H9 (cell line): ENCODE results near the gene USP34. TPM values are rescaled to one million over a fixed set of nuclear protein-coding genes. Genes with fewer than 3 reads are reported as not detected.

ENCODE experiments used
- DNase-seq: peaks from one replicate; pipeline ENCODE4 v3.0.0-alpha.2; 2017
- H2AFZ ChIP-seq: one replicate; pipeline ENCODE4 v1.6.1; 2013; ENCODE audit warnings: mild to moderate bottlenecking, low read length, control low read depth, moderate library complexity
- H2AK5ac ChIP-seq: 2 replicates; pipeline ENCODE4 v1.6.1; 2013; ENCODE audit warnings: low read length, control low read depth, mixed read lengths; ENCODE audit not compliant: insufficient read length
- H2BK120ac ChIP-seq: one replicate; pipeline ENCODE4 v1.6.1; 2013; ENCODE audit warnings: low read depth, mild to moderate bottlenecking, low read length, control low read depth, inconsistent platforms; ENCODE audit not compliant: poor library complexity, severe bottlenecking
- H2BK12ac ChIP-seq: 2 replicates; pipeline ENCODE4 v1.6.1; 2013; ENCODE audit warnings: low read length, control low read depth, mixed read lengths, low read depth; ENCODE audit not compliant: insufficient read length
- H2BK15ac ChIP-seq: 2 replicates; pipeline ENCODE4 v1.6.1; 2013; ENCODE audit warnings: low read depth, low read length, control low read depth
- H2BK20ac ChIP-seq: one replicate; pipeline ENCODE4 v1.6.1; 2013; ENCODE audit warnings: low read depth, mild to moderate bottlenecking, low read length, control low read depth, inconsistent platforms; ENCODE audit not compliant: poor library complexity, severe bottlenecking
- H2BK5ac ChIP-seq: 2 replicates; pipeline ENCODE4 v1.6.1; 2013; ENCODE audit warnings: low read length, control low read depth, mixed read lengths; ENCODE audit not compliant: insufficient read length
- H3K14ac ChIP-seq: 2 replicates; pipeline ENCODE4 v1.6.1; 2013; ENCODE audit warnings: low read length, control low read depth; ENCODE audit not compliant: insufficient read depth
- H3K18ac ChIP-seq: 2 replicates; pipeline ENCODE4 v1.6.1; 2013; ENCODE audit warnings: low read depth, mild to moderate bottlenecking, mixed read lengths, low read length, control low read depth; ENCODE audit not compliant: insufficient read length
- H3K23ac ChIP-seq: 2 replicates; pipeline ENCODE4 v1.6.1; 2013; ENCODE audit warnings: low read length, control low read depth, mixed read lengths, low read depth; ENCODE audit not compliant: insufficient read length
- H3K23me2 ChIP-seq: 2 replicates; pipeline ENCODE4 v1.6.1; 2013; ENCODE audit warnings: low read depth, mild to moderate bottlenecking, mixed read lengths, low read length, control low read depth; ENCODE audit not compliant: insufficient read length, poor library complexity, severe bottlenecking
- H3K27ac ChIP-seq: 2 replicates; pipeline ENCODE4 v1.5.1; 2013; ENCODE audit warnings: low read length, control low read depth, mixed read lengths, low read depth; ENCODE audit not compliant: insufficient read length
- H3K27me3 ChIP-seq: 2 replicates; pipeline ENCODE4 v1.6.1; 2013; ENCODE audit warnings: low read length, control low read depth, inconsistent platforms; ENCODE audit not compliant: insufficient read depth
- H3K4ac ChIP-seq: 2 replicates; pipeline ENCODE4 v1.6.1; 2013; ENCODE audit warnings: low read depth, mild to moderate bottlenecking, control low read depth, inconsistent platforms, low read length, moderate library complexity
- H3K4me1 ChIP-seq: 2 replicates; pipeline ENCODE4 v1.6.1; 2013; ENCODE audit warnings: low read length, control low read depth, inconsistent platforms; ENCODE audit not compliant: insufficient read depth
- H3K4me2 ChIP-seq: 2 replicates; pipeline ENCODE4 v1.6.1; 2013; ENCODE audit warnings: low read length, control low read depth, mixed read lengths; ENCODE audit not compliant: insufficient read length, insufficient read depth
- H3K56ac ChIP-seq: 2 replicates; pipeline ENCODE4 v1.6.1; 2013; ENCODE audit warnings: low read depth, mild to moderate bottlenecking, mixed read lengths, low read length, control low read depth; ENCODE audit not compliant: insufficient read length
- H3K79me1 ChIP-seq: 2 replicates; pipeline ENCODE4 v1.6.1; 2013; ENCODE audit warnings: low read depth, mild to moderate bottlenecking, moderate library complexity, low read length, control low read depth, inconsistent platforms; ENCODE audit not compliant: insufficient read depth, poor library complexity, severe bottlenecking
- H3K79me2 ChIP-seq: 2 replicates; pipeline ENCODE4 v1.6.1; 2013; ENCODE audit warnings: low read length, control low read depth, inconsistent platforms; ENCODE audit not compliant: insufficient read depth
- H3K9ac ChIP-seq: 2 replicates; pipeline ENCODE4 v1.6.1; 2013; ENCODE audit warnings: low read length, control low read depth, mixed read lengths; ENCODE audit not compliant: insufficient read length; ENCODE audit errors: extremely low read depth
- H3K9me3 ChIP-seq: one replicate; pipeline ENCODE4 v1.6.1; 2013; ENCODE audit warnings: low read depth, low read length, inconsistent platforms; ENCODE audit not compliant: control insufficient read depth
- H3T11ph ChIP-seq: one replicate; pipeline ENCODE4 v1.6.1; 2013; ENCODE audit warnings: mild to moderate bottlenecking, low read length, control low read depth, inconsistent platforms
- H4K20me1 ChIP-seq: one replicate; pipeline ENCODE4 v1.6.1; 2013; ENCODE audit not compliant: control insufficient read depth, insufficient read length, insufficient read depth
- H4K5ac ChIP-seq: 2 replicates; pipeline ENCODE4 v1.6.1; 2013; ENCODE audit warnings: low read depth, mild to moderate bottlenecking, mixed read lengths, low read length, control low read depth; ENCODE audit not compliant: insufficient read length
- H4K8ac ChIP-seq: replicated peaks from 2 replicates; pipeline ENCODE4 v1.6.1; 2013; ENCODE audit warnings: low read length, control low read depth, mixed read lengths, low read depth; ENCODE audit not compliant: insufficient read length
- H4K91ac ChIP-seq: 2 replicates; pipeline ENCODE4 v1.6.1; 2013; ENCODE audit warnings: low read depth, mild to moderate bottlenecking, moderate library complexity, mixed read lengths, low read length, control low read depth; ENCODE audit not compliant: insufficient read length
- H3K27ac Mint-ChIP-seq, 3 experiments: 2 replicates in 2 of 3; 3 replicates in 1 of 3; pipeline ENCODE4 v1.8.0; 2020 to 2021; ENCODE audit warnings: mixed read lengths in 3 of 3, mild to moderate bottlenecking in 1 of 3, moderate library complexity in 1 of 3
- H3K27me3 Mint-ChIP-seq: 2 replicates; pipeline ENCODE4 v1.8.0; 2021; ENCODE audit warnings: low read depth, mild to moderate bottlenecking, moderate library complexity, mixed read lengths
- H3K36me3 Mint-ChIP-seq, 3 experiments: 2 replicates in 2 of 3; 3 replicates in 1 of 3; pipeline ENCODE4 v1.8.0; 2020 to 2021; ENCODE audit warnings: low read depth in 3 of 3, mixed read lengths in 3 of 3; ENCODE audit not compliant: insufficient read depth in 1 of 3
- H3K4me1 Mint-ChIP-seq, 2 experiments: 2 replicates each; pipeline ENCODE4 v1.8.0; 2020; ENCODE audit warnings: mixed read lengths in 2 of 2
- H3K4me3 Mint-ChIP-seq, 2 experiments: 2 replicates in 1 of 2; 3 replicates in 1 of 2; pipeline ENCODE4 v1.8.0; 2020 to 2021; ENCODE audit warnings: mild to moderate bottlenecking in 2 of 2, mixed read lengths in 2 of 2, moderate library complexity in 1 of 2
- H3K9me3 Mint-ChIP-seq, 2 experiments: 2 replicates in 1 of 2; 3 replicates in 1 of 2; pipeline ENCODE4 v1.8.0; 2020; ENCODE audit warnings: mild to moderate bottlenecking in 2 of 2, mixed read lengths in 2 of 2, moderate library complexity in 1 of 2
- CTCF ChIP-seq: fragments of 200-600 bp; sonication (generic); conservative IDR thresholded peaks from 3 replicates; pipeline ENCODE4 v1.8.0; 2021; ENCODE audit warnings: antibody characterized with exemption, mild to moderate bottlenecking
- WGBS: extraction: QIAGEN DNeasy Blood & Tissue Kit; methylation state at CpG from one replicate; pipeline ENCODE4 v1.1.7; 2013; ENCODE audit warnings: missing lambda C conversion rate, low lambda C conversion rate, mixed read lengths; ENCODE audit not compliant: insufficient read length; ENCODE audit errors: extremely low coverage; 5-methylcytosine and 5-hydroxymethylcytosine counted together
- total RNA-seq: library from RNA; stranded (reverse); gene quantifications from 2 replicates; pipeline ENCODE4 v1.2.1, GENCODE V29; 2021

USP34 gene
- total RNA-seq, 1 experiment from 2014 or later: 93.9 TPM

- H2AFZ ChIP-seq: no peak overlapping the region
- no CpG with 5 or more reads among the region's 5 CpGs for WGBS
- H2BK15ac ChIP-seq: no peak overlapping the region
- H3K27ac ChIP-seq: no peak overlapping the region
- no peak overlapping the region for H2BK12ac ChIP-seq
- no peak overlapping the region for H4K91ac ChIP-seq
- H3K9ac ChIP-seq: no peak overlapping the region
- no peaks in the 10 kb centered on the region for H3K27me3 Mint-ChIP-seq
- H3K9me3 ChIP-seq: no peaks in the 10 kb centered on the region
- H2BK20ac ChIP-seq: no peak overlapping the region
- H3K23me2 ChIP-seq: no peaks in the 10 kb centered on the region
- no peak overlapping the region for H4K8ac ChIP-seq
- DNase-seq: no peak
- no peaks in the 10 kb centered on the region for H3K79me1 ChIP-seq
- no peak overlapping the region for H4K5ac ChIP-seq
- no peak overlapping the region for H3K23ac ChIP-seq
- H3K27me3 ChIP-seq: no peaks in the 10 kb centered on the region
- no peak overlapping the region for H2BK120ac ChIP-seq
- no peak overlapping the region for H2AK5ac ChIP-seq
- peaks cover 7 to 26% (median 14%) of the 10 kb centered on the region in 3 experiments; a peak in 5 of 7 replicates for H3K36me3 Mint-ChIP-seq
- no peaks in the 10 kb centered on the region for H4K20me1 ChIP-seq
- no peak overlapping the region for H3K56ac ChIP-seq
- peaks cover 0 to 1% of the 10 kb centered on the region in 2 experiments; a peak in 2 of 5 replicates for H3K9me3 Mint-ChIP-seq
- H3K4me1 ChIP-seq: no peaks in the 10 kb centered on the region
- H3K14ac ChIP-seq: no peak overlapping the region
- no peak for TF ChIP-seq CTCF
- no peak overlapping the region for H3K4me3 Mint-ChIP-seq
- no peak overlapping the region for H3K4ac ChIP-seq
- H3K4me2 ChIP-seq: no peak overlapping the region
- no peak overlapping the region for H3K18ac ChIP-seq
- no peaks in the 10 kb centered on the region for H3K4me1 Mint-ChIP-seq
- no peak overlapping the region; a peak in 3 of 7 replicates for H3K27ac Mint-ChIP-seq
- no peak overlapping the region for H2BK5ac ChIP-seq
- no peak overlapping the region for H3T11ph ChIP-seq
- no peaks in the 10 kb centered on the region for H3K79me2 ChIP-seq
Measured at GRCh38 chr2:61157371-61158003, 313.4 kb downstream of the USP34 start.
